ENCODE measurements around the gene ACOXL. TPM values are rescaled to one million over a fixed set of nuclear protein-coding genes. Genes with fewer than 3 reads are reported as not detected.

ACOXL gene
- total RNA-seq, 4 donors from 2014 or later, result not detected

GRCh38 chr2:110810404-110810803 lies 78.0 kb downstream of the ACOXL start:
- 63 to 74% methylated on average over 2 of the region's 2 CpGs for WGBS, 2 donors
- intact Hi-C loops (cut with DNase I), result loop anchor here (10.0 kb wide), 1 partner anchor 304 kb away; no protein-coding TSS in a partner anchor
- Histone ChIP-seq H3K9me3 (no peaks in the 10 kb centered on the region), H3K27ac (no peak overlapping the region), H3K4me3 (no peak overlapping the region), H3K36me3 (no peaks in the 10 kb centered on the region), H3K27me3 (no peaks in the 10 kb centered on the region), H3K4me1 (peaks cover 0 to 3% (median 0%) of the 10 kb centered on the region in 3 donors)
- TF ChIP-seq, protein P1, sequence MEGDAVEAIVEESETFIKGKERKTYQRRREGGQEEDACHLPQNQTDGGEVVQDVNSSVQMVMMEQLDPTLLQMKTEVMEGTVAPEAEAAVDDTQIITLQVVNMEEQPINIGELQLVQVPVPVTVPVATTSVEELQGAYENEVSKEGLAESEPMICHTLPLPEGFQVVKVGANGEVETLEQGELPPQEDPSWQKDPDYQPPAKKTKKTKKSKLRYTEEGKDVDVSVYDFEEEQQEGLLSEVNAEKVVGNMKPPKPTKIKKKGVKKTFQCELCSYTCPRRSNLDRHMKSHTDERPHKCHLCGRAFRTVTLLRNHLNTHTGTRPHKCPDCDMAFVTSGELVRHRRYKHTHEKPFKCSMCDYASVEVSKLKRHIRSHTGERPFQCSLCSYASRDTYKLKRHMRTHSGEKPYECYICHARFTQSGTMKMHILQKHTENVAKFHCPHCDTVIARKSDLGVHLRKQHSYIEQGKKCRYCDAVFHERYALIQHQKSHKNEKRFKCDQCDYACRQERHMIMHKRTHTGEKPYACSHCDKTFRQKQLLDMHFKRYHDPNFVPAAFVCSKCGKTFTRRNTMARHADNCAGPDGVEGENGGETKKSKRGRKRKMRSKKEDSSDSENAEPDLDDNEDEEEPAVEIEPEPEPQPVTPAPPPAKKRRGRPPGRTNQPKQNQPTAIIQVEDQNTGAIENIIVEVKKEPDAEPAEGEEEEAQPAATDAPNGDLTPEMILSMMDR (IDR thresholded peaks at IDR 0.05), result no peak
- no peak for TF ChIP-seq POLR2A (IDR thresholded peaks at IDR 0.05)
- DNase-seq, result no peak

DNA sequence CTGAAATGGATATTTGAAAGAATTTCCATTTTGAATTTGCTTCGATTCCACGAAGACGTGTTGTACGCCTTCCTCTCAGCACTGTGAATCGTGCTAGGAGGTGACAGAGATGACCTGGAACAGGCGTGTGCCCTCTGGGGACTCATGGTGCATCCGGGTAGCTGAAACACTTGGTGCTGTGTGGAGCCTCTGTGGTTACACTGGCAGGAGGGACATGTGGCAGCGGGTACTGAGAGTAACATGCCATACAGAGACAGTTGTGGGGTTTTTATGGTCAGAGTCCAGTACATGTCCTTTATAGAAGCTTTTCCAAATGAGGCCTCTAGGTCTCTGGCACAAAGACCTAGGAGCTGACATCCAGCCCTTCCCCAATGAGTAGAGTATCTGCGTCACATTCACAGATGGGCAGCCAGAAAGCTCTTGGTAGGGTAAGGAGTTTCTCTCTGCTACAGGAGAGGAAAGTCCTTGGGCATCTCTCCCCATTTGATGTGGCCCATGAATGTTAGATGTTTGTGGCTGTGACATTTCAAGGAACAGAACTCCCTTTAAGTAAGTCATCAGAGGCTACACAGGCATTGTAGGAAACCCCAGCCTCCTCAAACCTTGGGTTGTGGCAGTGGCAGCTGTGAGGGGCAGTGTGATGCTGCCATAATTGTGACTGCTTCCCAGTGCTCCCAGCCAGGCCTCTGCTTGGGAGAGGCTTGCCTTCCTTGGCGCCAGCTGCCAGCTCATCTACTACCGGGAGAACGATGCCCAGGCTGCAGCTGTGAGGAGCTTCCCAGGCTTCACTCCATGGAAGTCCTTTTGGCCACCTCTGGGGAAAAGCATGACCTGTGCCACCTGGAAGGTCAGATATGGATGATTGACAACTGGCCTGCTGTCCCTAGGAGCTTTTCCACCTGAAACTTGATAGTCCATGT lies 80.6 kb downstream of the ACOXL start:
- TF ChIP-seq, protein P1 (IDR thresholded peaks at IDR 0.05), result no peak
- no peak for TF ChIP-seq POLR2A (IDR thresholded peaks at IDR 0.05)
- no peaks in the 10 kb centered on the region for H3K27me3 ChIP-seq
- H3K4me3 ChIP-seq, result no peak overlapping the region
- no peak for DNase-seq
- 81 to 89% methylated on average over 8 to 11 of the region's 12 CpGs for WGBS, 2 donors
- H3K9me3 ChIP-seq, result no peaks in the 10 kb centered on the region
- peaks cover 0 to 3% (median 0%) of the 10 kb centered on the region in 3 donors for H3K4me1 ChIP-seq
- no peak overlapping the region for H3K27ac ChIP-seq
- H3K36me3 ChIP-seq, result no peaks in the 10 kb centered on the region
- intact Hi-C loops (cut with DNase I), result loop anchor here (10.0 kb wide), 1 partner anchor 302 kb away; no protein-coding TSS in a partner anchor

GRCh38 chr2:110813896-110814295 lies 81.5 kb downstream of the ACOXL start:
- Histone ChIP-seq H3K9me3 (no peaks in the 10 kb centered on the region), H3K27ac (no peak overlapping the region), H3K4me1 (peaks cover 0 to 3% (median 0%) of the 10 kb centered on the region in 3 donors), H3K4me3 (no peak overlapping the region), H3K27me3 (no peaks in the 10 kb centered on the region), H3K36me3 (no peaks in the 10 kb centered on the region)
- TF ChIP-seq, protein P1 (IDR thresholded peaks at IDR 0.05), result no peak
- TF ChIP-seq POLR2A (IDR thresholded peaks at IDR 0.05), result no peak
- no peak for DNase-seq
- intact Hi-C loops (cut with DNase I), result loop anchor here (10.0 kb wide), 1 partner anchor 301 kb away; no protein-coding TSS in a partner anchor
- 58 to 85% methylated on average over 5 of the region's 5 CpGs for WGBS, 2 donors

- no peak for DNase-seq
- Histone ChIP-seq H3K27ac (no peak overlapping the region), H3K9me3 (no peaks in the 10 kb centered on the region), H3K27me3 (peaks cover 0 to 6% (median 0%) of the 10 kb centered on the region in 4 donors), H3K36me3 (no peaks in the 10 kb centered on the region), H3K4me1 (peaks cover 0 to 3% (median 0%) of the 10 kb centered on the region in 3 donors), H3K4me3 (no peak overlapping the region)
- intact Hi-C loops (cut with DNase I), result loop anchor here (10.0 kb wide), 1 partner anchor 299 kb away; no protein-coding TSS in a partner anchor
- 89 to 90% methylated on average over 1 of the region's 1 CpG for WGBS, 2 donors
- TF ChIP-seq, protein P1 (IDR thresholded peaks at IDR 0.05), result no peak
- no peak for TF ChIP-seq POLR2A (IDR thresholded peaks at IDR 0.05)
These were observed 83.6 kb downstream of the ACOXL start for GRCh38 chr2:110815938-110816337.

Measured in esophagus squamous epithelium (tissue), 5 donors.